Metanephros (tissue), 1 donor: ENCODE data around the gene OR2T6. TPM values are rescaled to one million over a fixed set of nuclear protein-coding genes. Genes with fewer than 3 reads are reported as not detected.

Experiments
- total RNA-seq: library from RNA; depleted of rRNA; stranded (reverse); fragments of >200 nt; gene quantifications from one replicate; pipeline ENCODE4 v1.2.3, GENCODE V29; 2014

OR2T6 gene
- not detected for total RNA-seq

DNA sequence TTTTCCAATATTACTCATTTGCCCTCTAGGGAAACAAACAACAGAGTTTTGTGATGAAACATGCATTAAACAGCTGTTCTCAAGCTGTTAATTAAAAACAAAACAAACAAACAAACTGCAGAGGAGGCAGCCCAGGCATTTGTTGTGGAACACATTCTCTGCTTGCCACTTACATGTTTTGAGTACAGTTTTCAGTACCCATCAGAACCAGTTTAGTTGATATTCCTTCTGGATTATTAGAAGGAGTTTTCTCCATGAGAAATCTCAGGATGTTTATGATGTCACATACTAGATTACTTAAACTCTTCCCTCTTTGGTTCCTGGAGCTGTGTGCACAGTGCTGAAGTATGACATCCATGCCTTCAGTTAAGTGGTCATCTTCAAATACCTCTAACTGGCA, at the start of gene OR2T6:
Gene OR2T6, plus strand, starts transcription at position 301 of the 400 bp plus-strand sequence. CDS start 11,863 bp downstream, outside the sequence.

DNA sequence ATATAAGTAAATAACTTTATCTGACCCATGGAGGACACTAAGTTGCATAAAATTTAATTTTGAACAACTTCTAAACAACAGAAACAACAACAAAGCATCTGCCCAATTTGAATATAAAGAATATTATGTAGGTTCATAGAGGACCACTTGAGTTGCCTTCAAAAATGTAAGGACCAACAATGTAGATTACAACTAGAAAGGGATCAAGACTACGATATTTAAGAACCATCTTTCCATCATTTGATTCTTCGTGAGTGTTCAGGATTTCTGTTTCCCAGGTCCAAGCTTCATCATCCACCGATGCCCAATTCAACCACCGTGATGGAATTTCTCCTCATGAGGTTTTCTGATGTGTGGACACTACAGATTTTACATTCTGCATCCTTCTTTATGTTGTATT, 27.1 kb upstream of the OR2T6 start, which contains the start of gene OR14C36:
Gene OR14C36, plus strand, starts transcription at position 301 of the 400 bp plus-strand sequence. Its CDS starts 0 bp downstream, at position 301.

DNA sequence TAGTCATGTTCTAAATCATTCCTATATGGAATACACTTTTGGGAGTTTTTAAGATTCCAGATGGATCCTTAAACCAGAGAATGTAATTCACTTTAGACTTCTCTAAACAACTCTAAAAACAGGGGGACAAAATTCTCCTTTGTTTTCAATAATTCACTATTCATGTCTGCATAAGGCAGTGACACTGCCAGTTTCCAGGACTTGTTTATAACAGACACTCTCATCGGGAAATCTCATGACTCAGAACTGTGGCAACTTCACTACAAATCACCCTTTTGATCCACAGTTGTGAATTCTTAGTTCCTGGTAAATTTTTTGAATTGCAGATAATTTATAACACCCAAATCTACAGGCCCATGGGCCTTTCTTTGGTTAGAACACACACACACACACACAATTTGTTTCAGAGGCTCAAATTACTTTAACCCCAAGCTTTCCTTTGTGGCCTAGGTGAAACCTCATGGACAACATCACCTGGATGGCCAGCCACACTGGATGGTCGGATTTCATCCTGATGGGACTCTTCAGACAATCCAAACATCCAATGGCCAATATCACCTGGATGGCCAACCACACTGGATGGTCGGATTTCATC, 14.3 kb upstream of the OR2T6 start, which contains the start of gene OR2T4:
Gene OR2T4, plus strand, starts transcription at position 545 of the 595 bp plus-strand sequence. Its CDS starts 0 bp downstream, at position 545.

DNA sequence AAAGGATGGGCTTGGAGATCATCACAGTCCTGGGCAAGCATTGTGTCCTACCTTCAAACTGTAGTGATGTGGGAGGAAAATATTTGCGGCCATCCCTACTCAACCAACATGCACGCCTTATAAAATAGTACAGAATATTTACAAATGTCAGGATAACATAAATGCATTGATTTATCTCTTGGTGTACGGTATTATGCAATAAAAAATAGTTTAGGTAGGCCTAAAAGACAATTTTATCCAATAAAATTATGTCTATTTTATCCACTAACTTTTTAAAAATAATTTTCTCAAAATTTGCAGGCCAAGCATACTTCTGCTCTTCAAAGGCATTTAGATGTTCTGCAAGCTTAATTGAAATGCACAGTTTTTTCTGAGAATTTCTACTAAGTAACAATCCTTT, 27.2 kb downstream of the OR2T6 start, which contains the start of gene OR2T1:
Gene OR2T1, plus strand, starts transcription at position 301 of the 400 bp plus-strand sequence. CDS start 3,100 bp downstream, outside the sequence.

Other genes starting within 250 kb of the OR2T6 start
- gene OR2M5, start 230.6 kb upstream of the OR2T6 start, total RNA-seq, result not detected
- gene OR2M2, start 200.9 kb upstream of the OR2T6 start, total RNA-seq, result not detected
- not detected for gene OR2M3, start 178.5 kb upstream of the OR2T6 start, total RNA-seq
- not detected for gene OR2M4, start 144.3 kb upstream of the OR2T6 start, total RNA-seq
- not detected for gene OR2T33, start 97.8 kb upstream of the OR2T6 start, total RNA-seq
- gene OR2T12, start 72.3 kb upstream of the OR2T6 start, total RNA-seq, result not detected
- not detected for gene OR2M7, start 51.2 kb upstream of the OR2T6 start, total RNA-seq
- not detected for gene OR14C36, start 27.0 kb upstream of the OR2T6 start, total RNA-seq
- gene OR2T4, start 14.1 kb upstream of the OR2T6 start, total RNA-seq, result not detected
- not detected for gene OR2T1, start 27.3 kb downstream of the OR2T6 start, total RNA-seq
- 0.06 TPM for gene OR2T2, start 69.9 kb downstream of the OR2T6 start, total RNA-seq
- not detected for gene OR2T3, start 97.6 kb downstream of the OR2T6 start, total RNA-seq
- 0.06 TPM for gene OR2T5, start 112.8 kb downstream of the OR2T6 start, total RNA-seq
- gene OR2G6, start 132.3 kb downstream of the OR2T6 start, total RNA-seq, result not detected
- not detected for gene OR2T29, start 187.0 kb downstream of the OR2T6 start, total RNA-seq
- not detected for gene OR2T34, start 199.0 kb downstream of the OR2T6 start, total RNA-seq
- not detected for gene OR2T10, start 222.0 kb downstream of the OR2T6 start, total RNA-seq